ENCODE measurements around the gene TPST2. TPM values are rescaled to one million over a fixed set of nuclear protein-coding genes. Genes with fewer than 3 reads are reported as not detected.

Gene TPST2
- total RNA-seq, 3 donors from 2014 or later = 9.2 to 13.9 (median 11.7) TPM

- no peak overlapping the region for H3K4me3 ChIP-seq
- intact Hi-C loops (cut with DNase I, micrococcal nuclease) = no loop called here
- no peaks in the 10 kb centered on the region for H3K4me1 ChIP-seq (ENCODE audit: low read depth)
- TF ChIP-seq, protein P1, sequence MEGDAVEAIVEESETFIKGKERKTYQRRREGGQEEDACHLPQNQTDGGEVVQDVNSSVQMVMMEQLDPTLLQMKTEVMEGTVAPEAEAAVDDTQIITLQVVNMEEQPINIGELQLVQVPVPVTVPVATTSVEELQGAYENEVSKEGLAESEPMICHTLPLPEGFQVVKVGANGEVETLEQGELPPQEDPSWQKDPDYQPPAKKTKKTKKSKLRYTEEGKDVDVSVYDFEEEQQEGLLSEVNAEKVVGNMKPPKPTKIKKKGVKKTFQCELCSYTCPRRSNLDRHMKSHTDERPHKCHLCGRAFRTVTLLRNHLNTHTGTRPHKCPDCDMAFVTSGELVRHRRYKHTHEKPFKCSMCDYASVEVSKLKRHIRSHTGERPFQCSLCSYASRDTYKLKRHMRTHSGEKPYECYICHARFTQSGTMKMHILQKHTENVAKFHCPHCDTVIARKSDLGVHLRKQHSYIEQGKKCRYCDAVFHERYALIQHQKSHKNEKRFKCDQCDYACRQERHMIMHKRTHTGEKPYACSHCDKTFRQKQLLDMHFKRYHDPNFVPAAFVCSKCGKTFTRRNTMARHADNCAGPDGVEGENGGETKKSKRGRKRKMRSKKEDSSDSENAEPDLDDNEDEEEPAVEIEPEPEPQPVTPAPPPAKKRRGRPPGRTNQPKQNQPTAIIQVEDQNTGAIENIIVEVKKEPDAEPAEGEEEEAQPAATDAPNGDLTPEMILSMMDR (IDR thresholded peaks at IDR 0.05) = no peak
- peaks cover 15% of the 10 kb centered on the region for H3K36me3 ChIP-seq (ENCODE audit: low read depth)
- no peak for ATAC-seq
- no peak for DNase-seq
- no peaks in the 10 kb centered on the region for H3K9me3 ChIP-seq
Measured at GRCh38 chr22:26492220-26492619, 97.7 kb downstream of the TPST2 start.

- TF ChIP-seq, protein P1 (IDR thresholded peaks at IDR 0.05) = no peak
- ATAC-seq = no peak
- peaks cover 7% of the 10 kb centered on the region for H3K4me1 ChIP-seq (ENCODE audit: low read depth)
- DNase-seq = no peak
- no peak overlapping the region for H3K4me3 ChIP-seq
- intact Hi-C loops (cut with DNase I, micrococcal nuclease) = no loop called here
- H3K9me3 ChIP-seq = no peaks in the 10 kb centered on the region
- H3K36me3 ChIP-seq (ENCODE audit: low read depth) = peaks cover 7% of the 10 kb centered on the region
Measured at GRCh38 chr22:26489447-26490036, 100.4 kb downstream of the TPST2 start.

- DNase-seq (no peak), ATAC-seq (no peak)
- Histone ChIP-seq H3K4me1 (ENCODE audit: low read depth) (peaks cover 14% of the 10 kb centered on the region), H3K36me3 (ENCODE audit: low read depth) (no peaks in the 10 kb centered on the region), H3K9me3 (no peaks in the 10 kb centered on the region), H3K4me3 (no peak overlapping the region)
- TF ChIP-seq, protein P1 (IDR thresholded peaks at IDR 0.05) = no peak
- intact Hi-C loops (cut with DNase I, micrococcal nuclease) = no loop called here
Measured at GRCh38 chr22:26487996-26488395, 101.9 kb downstream of the TPST2 start.

DNA sequence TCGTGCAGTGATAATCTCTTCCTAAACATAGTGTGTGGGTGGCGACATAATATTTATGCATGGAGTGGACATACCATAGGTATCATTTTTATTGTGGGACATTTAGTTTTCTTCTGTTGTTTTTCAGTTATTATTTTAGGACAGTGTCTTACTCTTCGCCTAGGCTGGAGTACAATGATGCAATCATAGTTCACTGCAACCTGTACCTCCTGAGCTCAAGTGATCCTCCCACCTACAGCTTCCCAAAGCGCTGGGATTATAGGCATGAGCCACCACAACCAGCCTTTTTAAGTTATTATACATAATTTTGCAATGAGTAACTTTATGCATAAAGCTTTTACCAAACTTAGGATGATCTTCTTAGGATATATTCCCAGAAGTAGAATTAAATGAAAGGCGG lies 103.5 kb downstream of the TPST2 start:
- Histone ChIP-seq H3K36me3 (ENCODE audit: low read depth) (no peaks in the 10 kb centered on the region), H3K4me1 (ENCODE audit: low read depth) (peaks cover 20% of the 10 kb centered on the region), H3K4me3 (no peak overlapping the region), H3K9me3 (no peaks in the 10 kb centered on the region)
- no peak for DNase-seq
- ATAC-seq = no peak
- TF ChIP-seq, protein P1 (IDR thresholded peaks at IDR 0.05) = no peak
- intact Hi-C loops (cut with DNase I, micrococcal nuclease) = no loop called here

DNA sequence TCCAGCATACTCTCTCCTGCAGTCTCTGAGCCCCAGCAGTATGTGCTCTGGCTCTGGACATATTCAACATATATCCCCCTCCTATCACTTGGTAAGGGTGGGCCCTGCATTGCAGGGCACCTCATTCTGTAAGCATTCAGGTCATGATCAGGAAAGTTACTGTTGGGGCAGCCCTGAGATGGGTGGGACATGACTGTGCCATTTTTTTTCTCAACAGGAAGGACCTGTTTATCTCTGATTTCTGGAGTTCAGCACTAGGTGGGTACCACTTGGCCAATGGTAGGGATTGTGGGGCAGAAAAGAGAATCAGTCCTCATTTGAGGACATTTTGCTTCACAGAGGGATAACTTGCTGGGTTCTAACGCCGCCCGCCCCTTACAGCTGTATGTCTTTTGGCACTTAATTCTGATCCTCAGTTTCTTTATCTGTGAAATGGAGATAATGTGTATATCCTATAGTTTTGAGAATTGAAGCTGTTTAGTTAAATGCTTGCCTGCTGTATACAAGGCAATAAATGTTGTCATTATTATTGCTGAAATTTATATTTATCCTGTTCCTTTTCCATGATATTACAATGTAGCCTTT lies 104.0 kb downstream of the TPST2 start:
- intact Hi-C loops (cut with DNase I, micrococcal nuclease) = no loop called here
- Histone ChIP-seq H3K4me3 (no peak overlapping the region), H3K36me3 (ENCODE audit: low read depth) (no peaks in the 10 kb centered on the region), H3K9me3 (no peaks in the 10 kb centered on the region), H3K4me1 (ENCODE audit: low read depth) (peaks cover 24% of the 10 kb centered on the region)
- TF ChIP-seq, protein P1 (IDR thresholded peaks at IDR 0.05) = no peak
- DNase-seq = no peak
- ATAC-seq = no peak

Measured in mucosa of descending colon (tissue), 3 donors.